Measurements from ENCODE around the gene LRMDA.

The LRMDA gene

GRCh38 chr10:76022366-76022765, 590.9 kb downstream of the LRMDA start:
- no peak for DNase-seq
- Histone ChIP-seq H3K27ac (no peak overlapping the region), H3K27me3 (ENCODE audit: insufficient read depth, low read depth, severe bottlenecking) (no peaks in the 10 kb centered on the region), H3K4me3 (ENCODE audit: low read depth, low read length) (no peak overlapping the region), H3K36me3 (no peaks in the 10 kb centered on the region), H3K9me3 (ENCODE audit: severe bottlenecking) (no peaks in the 10 kb centered on the region)
- no peak for TF ChIP-seq CTCF (IDR thresholded peaks at IDR 0.05; ENCODE audit: low read depth, low read length)

- DNase-seq, result no peak
- Histone ChIP-seq H3K27me3 (ENCODE audit: insufficient read depth, low read depth, severe bottlenecking) (no peaks in the 10 kb centered on the region), H3K27ac (no peak overlapping the region), H3K9me3 (ENCODE audit: severe bottlenecking) (no peaks in the 10 kb centered on the region), H3K36me3 (no peaks in the 10 kb centered on the region), H3K4me3 (ENCODE audit: low read depth, low read length) (no peak overlapping the region)
- TF ChIP-seq CTCF (IDR thresholded peaks at IDR 0.05; ENCODE audit: low read depth, low read length), result no peak
Observed at GRCh38 chr10:76023007-76023406, 591.6 kb downstream of the LRMDA start.

GRCh38 chr10:76024460-76025123, 593.2 kb downstream of the LRMDA start:
- Histone ChIP-seq H3K9me3 (ENCODE audit: severe bottlenecking) (no peaks in the 10 kb centered on the region), H3K27ac (no peak overlapping the region), H3K27me3 (ENCODE audit: insufficient read depth, low read depth, severe bottlenecking) (no peaks in the 10 kb centered on the region), H3K4me3 (ENCODE audit: low read depth, low read length) (no peak overlapping the region), H3K36me3 (no peaks in the 10 kb centered on the region)
- no peak for DNase-seq
- TF ChIP-seq CTCF (IDR thresholded peaks at IDR 0.05; ENCODE audit: low read depth, low read length), result no peak

- no peak overlapping the region for H3K4me3 ChIP-seq (ENCODE audit: low read depth, low read length)
- no peak for TF ChIP-seq CTCF (IDR thresholded peaks at IDR 0.05; ENCODE audit: low read depth, low read length)
- DNase-seq, result no peak
Observed at GRCh38 chr10:76025124-76025477, 593.7 kb downstream of the LRMDA start.

GRCh38 chr10:76026176-76026771, 594.9 kb downstream of the LRMDA start:
- DNase-seq, result no peak
- no peaks in the 10 kb centered on the region for H3K27me3 ChIP-seq (ENCODE audit: insufficient read depth, low read depth, severe bottlenecking)
- TF ChIP-seq CTCF (IDR thresholded peaks at IDR 0.05; ENCODE audit: low read depth, low read length), result no peak
- no peaks in the 10 kb centered on the region for H3K36me3 ChIP-seq
- no peak overlapping the region for H3K27ac ChIP-seq
- H3K9me3 ChIP-seq (ENCODE audit: severe bottlenecking), result no peaks in the 10 kb centered on the region
- no peak overlapping the region for H3K4me3 ChIP-seq (ENCODE audit: low read depth, low read length)

More at GRCh38 chr10:76025124-76025477, 593.7 kb downstream of the LRMDA start:
- Histone ChIP-seq H3K27me3 (ENCODE audit: insufficient read depth, low read depth, severe bottlenecking) (no peaks in the 10 kb centered on the region), H3K36me3 (no peaks in the 10 kb centered on the region), H3K27ac (no peak overlapping the region), H3K9me3 (ENCODE audit: severe bottlenecking) (no peaks in the 10 kb centered on the region)

- DNase-seq, result no peak
- Histone ChIP-seq H3K36me3 (no peaks in the 10 kb centered on the region), H3K27ac (no peak overlapping the region), H3K4me3 (ENCODE audit: low read depth, low read length) (no peak overlapping the region), H3K27me3 (ENCODE audit: insufficient read depth, low read depth, severe bottlenecking) (no peaks in the 10 kb centered on the region), H3K9me3 (ENCODE audit: severe bottlenecking) (no peaks in the 10 kb centered on the region)
- 0 out of 2 replicates have a peak, but pooled peaks have one; percentile 17 for TF ChIP-seq CTCF (IDR thresholded peaks at IDR 0.05; ENCODE audit: low read depth, low read length)
Observed at GRCh38 chr10:76026905-76027304, 595.5 kb downstream of the LRMDA start.

Data from WERI-Rb-1 (cell line).